ENCODE measurements around the gene CARMIL1.

Gene CARMIL1

DNA sequence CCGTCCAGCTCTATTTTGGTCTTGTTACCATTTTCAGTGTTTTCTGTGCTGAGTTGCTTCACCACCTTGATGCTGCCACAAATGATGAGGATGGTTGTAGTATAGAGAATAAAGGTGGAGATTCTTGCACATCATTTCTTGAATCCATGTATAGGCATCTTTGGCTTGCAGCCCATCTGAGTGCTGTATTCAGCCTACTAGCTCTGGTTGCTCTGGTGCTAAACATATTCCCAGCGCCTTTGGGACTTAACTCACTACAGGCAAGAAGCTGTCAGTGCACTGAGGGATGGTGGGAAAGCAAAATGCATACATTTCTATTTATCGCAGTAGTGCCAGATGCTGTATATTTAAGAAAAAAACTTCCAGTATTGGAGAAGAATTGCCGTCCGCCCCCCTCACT is 86.0 kb downstream of the CARMIL1 start:
- peaks cover 4% of the 10 kb centered on the region for H3K79me2 ChIP-seq (ENCODE audit: control insufficient read depth, insufficient read depth, low read length, poor library complexity)
- no peak overlapping the region for H2BK5ac ChIP-seq (ENCODE audit: low read depth, low read length, poor library complexity)
- H3K4ac ChIP-seq (ENCODE audit: low read depth, low read length) = no peak overlapping the region
- H3K4me2 ChIP-seq (ENCODE audit: low read length) = no peak overlapping the region
- no peak overlapping the region for H3K14ac ChIP-seq (ENCODE audit: low read length)
- no peak overlapping the region for H2AK5ac ChIP-seq (ENCODE audit: low read length)
- no peak overlapping the region for H3K27ac ChIP-seq (ENCODE audit: low read depth, low read length)
- no peaks in the 10 kb centered on the region for H3K36me3 ChIP-seq (ENCODE audit: control insufficient read depth in 1 of 2, insufficient read depth in 2 of 2, low read length in 2 of 2)
- no peak overlapping the region for H4K12ac ChIP-seq (ENCODE audit: low read depth, low read length)
- no peak overlapping the region for H2BK120ac ChIP-seq (ENCODE audit: insufficient read depth, low read length, poor library complexity)
- H3K23ac ChIP-seq (ENCODE audit: low read length) = no peak overlapping the region
- no peaks in the 10 kb centered on the region for H3K79me1 ChIP-seq (ENCODE audit: low read length)
- H4K8ac ChIP-seq (ENCODE audit: low read depth, low read length) = no peak overlapping the region
- H4K91ac ChIP-seq (ENCODE audit: low read depth, low read length) = no peak overlapping the region
- H3K27me3 ChIP-seq (ENCODE audit: insufficient read depth, low read length) = no peaks in the 10 kb centered on the region
- H2AFZ ChIP-seq (ENCODE audit: insufficient read depth, low read length, poor library complexity) = no peak overlapping the region
- H3K9ac ChIP-seq (ENCODE audit: low read length) = no peak overlapping the region
- no peaks in the 10 kb centered on the region for H3K9me3 ChIP-seq (ENCODE audit: insufficient read depth, low read depth, low read length)
- no peaks in the 10 kb centered on the region for H3K4me1 ChIP-seq (ENCODE audit: control insufficient read depth in 1 of 2, insufficient read depth in 2 of 2, low read length in 2 of 2)
- no peak overlapping the region for H3K18ac ChIP-seq (ENCODE audit: low read length)
- no peak overlapping the region for H2BK12ac ChIP-seq (ENCODE audit: low read length)
- WGBS (ENCODE audit: extremely low coverage, insufficient coverage, insufficient read length) = no CpG with 5 or more reads among the region's 5 CpGs
- no peak overlapping the region for H3K4me3 ChIP-seq (ENCODE audit: low read depth, low read length)
- DNase-seq = no peak

DNA sequence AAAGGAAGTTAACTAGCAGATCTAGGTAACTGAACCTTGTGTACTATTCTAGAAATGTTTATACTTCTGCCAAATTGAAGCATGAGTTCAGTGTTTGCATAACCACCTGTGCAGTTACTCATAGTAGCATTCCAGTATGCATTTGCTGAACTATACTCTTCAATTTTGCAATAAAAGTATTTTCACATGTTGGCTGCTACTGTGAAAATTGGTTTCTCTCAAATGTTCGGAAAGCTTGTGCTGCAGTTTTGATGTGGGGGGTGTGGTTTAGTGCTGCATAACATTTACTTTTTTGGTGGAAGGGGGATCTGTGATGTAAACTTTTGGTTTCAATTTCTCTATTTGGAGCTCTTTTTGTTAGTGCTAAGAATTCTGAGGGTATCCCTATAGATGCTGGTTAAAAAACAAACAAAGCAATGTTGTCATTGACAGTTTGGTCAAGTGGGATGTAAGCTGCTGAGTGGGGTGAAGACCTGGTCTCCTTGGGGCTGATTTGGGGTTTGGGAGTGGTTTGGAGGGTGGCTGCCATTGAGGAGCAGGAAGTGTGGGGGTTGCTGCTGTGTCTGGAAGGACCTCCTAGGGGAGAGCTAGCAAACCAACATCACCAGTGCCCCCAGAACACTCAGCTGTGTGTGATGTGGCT is 87.8 kb downstream of the CARMIL1 start:
- Histone ChIP-seq H3K9ac (ENCODE audit: low read length) (no peak overlapping the region), H3K36me3 (ENCODE audit: control insufficient read depth in 1 of 2, insufficient read depth in 2 of 2, low read length in 2 of 2) (no peaks in the 10 kb centered on the region), H3K18ac (ENCODE audit: low read length) (no peak overlapping the region), H3K27me3 (ENCODE audit: insufficient read depth, low read length) (no peaks in the 10 kb centered on the region), H3K4me2 (ENCODE audit: low read length) (no peak overlapping the region), H3K79me2 (ENCODE audit: control insufficient read depth, insufficient read depth, low read length, poor library complexity) (peaks cover 4% of the 10 kb centered on the region), H3K23ac (ENCODE audit: low read length) (no peak overlapping the region), H3K4me1 (ENCODE audit: control insufficient read depth in 1 of 2, insufficient read depth in 2 of 2, low read length in 2 of 2) (no peaks in the 10 kb centered on the region), H4K12ac (ENCODE audit: low read depth, low read length) (no peak overlapping the region), H4K91ac (ENCODE audit: low read depth, low read length) (no peak overlapping the region), H3K9me3 (ENCODE audit: insufficient read depth, low read depth, low read length) (no peaks in the 10 kb centered on the region), H2BK120ac (ENCODE audit: insufficient read depth, low read length, poor library complexity) (no peak overlapping the region), H2BK5ac (ENCODE audit: low read depth, low read length, poor library complexity) (no peak overlapping the region), H2AK5ac (ENCODE audit: low read length) (no peak overlapping the region), H3K4me3 (ENCODE audit: low read depth, low read length) (no peak overlapping the region), H3K4ac (ENCODE audit: low read depth, low read length) (no peak overlapping the region), H3K79me1 (ENCODE audit: low read length) (no peaks in the 10 kb centered on the region), H2BK12ac (ENCODE audit: low read length) (no peak overlapping the region), H3K14ac (ENCODE audit: low read length) (no peak overlapping the region), H3K27ac (ENCODE audit: low read depth, low read length) (no peak overlapping the region), H2AFZ (ENCODE audit: insufficient read depth, low read length, poor library complexity) (no peak overlapping the region), H4K8ac (ENCODE audit: low read depth, low read length) (no peak overlapping the region)
- DNase-seq = peak in 1 of 2 donors; percentile 5
- no CpG with 5 or more reads among the region's 1 CpG for WGBS (ENCODE audit: extremely low coverage, insufficient coverage, insufficient read length)

DNA sequence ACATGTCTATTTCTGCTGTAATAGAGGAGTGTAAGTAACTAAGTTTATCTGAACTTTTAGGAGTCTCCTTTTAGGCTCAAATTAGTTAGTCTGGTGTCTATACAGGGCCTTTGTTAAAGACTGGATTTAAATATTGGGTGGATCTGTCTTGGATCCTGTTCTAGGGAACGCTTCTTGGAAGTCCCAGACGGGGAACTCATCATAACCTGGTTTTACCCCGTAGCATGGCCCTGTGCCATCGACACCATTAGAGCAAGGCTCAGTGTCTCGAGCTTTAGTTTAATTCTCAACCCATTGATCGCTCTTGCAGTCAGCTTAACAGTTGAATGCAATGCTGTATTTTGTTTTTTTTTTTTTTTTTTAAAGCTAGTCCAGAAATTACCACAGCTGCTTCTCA is 89.9 kb downstream of the CARMIL1 start:
- no peaks in the 10 kb centered on the region for H3K9me3 ChIP-seq (ENCODE audit: insufficient read depth, low read depth, low read length)
- H2BK120ac ChIP-seq (ENCODE audit: insufficient read depth, low read length, poor library complexity) = no peak overlapping the region
- H2AK5ac ChIP-seq (ENCODE audit: low read length) = no peak overlapping the region
- no peak overlapping the region for H3K4me2 ChIP-seq (ENCODE audit: low read length)
- no peaks in the 10 kb centered on the region for H3K4me1 ChIP-seq (ENCODE audit: control insufficient read depth in 1 of 2, insufficient read depth in 2 of 2, low read length in 2 of 2)
- H2AFZ ChIP-seq (ENCODE audit: insufficient read depth, low read length, poor library complexity) = no peak overlapping the region
- WGBS (ENCODE audit: extremely low coverage, insufficient coverage, insufficient read length) = no CpG with 5 or more reads among the region's 6 CpGs
- H2BK12ac ChIP-seq (ENCODE audit: low read length) = no peak overlapping the region
- DNase-seq = no peak
- H3K9ac ChIP-seq (ENCODE audit: low read length) = no peak overlapping the region
- H3K79me2 ChIP-seq (ENCODE audit: control insufficient read depth, insufficient read depth, low read length, poor library complexity) = peaks cover 4% of the 10 kb centered on the region
- no peaks in the 10 kb centered on the region for H3K36me3 ChIP-seq (ENCODE audit: control insufficient read depth in 1 of 2, insufficient read depth in 2 of 2, low read length in 2 of 2)
- no peak overlapping the region for H3K4ac ChIP-seq (ENCODE audit: low read depth, low read length)
- H3K27me3 ChIP-seq (ENCODE audit: insufficient read depth, low read length) = no peaks in the 10 kb centered on the region
- H2BK5ac ChIP-seq (ENCODE audit: low read depth, low read length, poor library complexity) = no peak overlapping the region
- H3K27ac ChIP-seq (ENCODE audit: low read depth, low read length) = no peak overlapping the region
- H3K23ac ChIP-seq (ENCODE audit: low read length) = no peak overlapping the region
- no peak overlapping the region for H4K12ac ChIP-seq (ENCODE audit: low read depth, low read length)
- H3K79me1 ChIP-seq (ENCODE audit: low read length) = no peaks in the 10 kb centered on the region
- H4K8ac ChIP-seq (ENCODE audit: low read depth, low read length) = no peak overlapping the region
- H3K14ac ChIP-seq (ENCODE audit: low read length) = no peak overlapping the region
- no peak overlapping the region for H3K18ac ChIP-seq (ENCODE audit: low read length)
- H4K91ac ChIP-seq (ENCODE audit: low read depth, low read length) = no peak overlapping the region
- H3K4me3 ChIP-seq (ENCODE audit: low read depth, low read length) = no peak overlapping the region

DNA sequence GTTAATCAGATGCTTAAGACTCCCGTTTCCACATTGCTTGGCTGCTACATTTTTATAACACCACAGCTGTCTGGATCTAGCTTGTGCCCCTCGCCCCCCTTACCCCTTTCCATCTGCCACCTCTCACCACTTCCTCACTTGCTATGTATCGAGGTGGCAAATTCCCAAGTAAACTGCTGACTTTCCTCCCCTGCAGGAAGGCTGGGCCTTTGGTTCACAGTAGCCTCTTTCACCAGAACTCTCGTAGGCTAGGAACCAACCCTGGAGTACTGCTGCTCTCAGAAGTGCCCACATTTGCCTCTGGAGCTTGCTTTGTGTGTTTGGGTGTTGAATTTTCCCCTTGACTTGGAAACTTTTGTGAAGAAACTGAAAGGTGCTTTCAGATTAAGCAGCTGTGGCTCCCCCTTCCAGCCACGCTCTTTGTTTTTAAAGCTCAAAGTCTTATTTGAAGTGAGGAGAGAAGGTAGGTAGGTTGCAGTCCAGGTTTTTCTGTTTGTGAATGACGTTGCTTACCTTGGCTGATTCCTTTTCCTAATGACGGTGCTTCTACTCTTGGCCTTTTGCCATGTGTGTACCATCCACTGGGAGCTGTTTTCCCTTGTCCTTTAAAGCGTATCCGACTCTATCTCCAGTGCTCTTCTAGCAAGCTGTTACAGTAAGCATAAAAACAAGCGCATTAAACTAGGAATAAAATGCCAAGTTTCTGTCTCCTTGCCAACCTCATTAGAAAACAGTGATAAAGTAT is 90.4 kb downstream of the CARMIL1 start:
- WGBS (ENCODE audit: extremely low coverage, insufficient coverage, insufficient read length) = no CpG with 5 or more reads among the region's 10 CpGs
- H3K4me1 ChIP-seq (ENCODE audit: control insufficient read depth in 1 of 2, insufficient read depth in 2 of 2, low read length in 2 of 2) = no peaks in the 10 kb centered on the region
- H3K9me3 ChIP-seq (ENCODE audit: insufficient read depth, low read depth, low read length) = no peaks in the 10 kb centered on the region
- peaks cover 4% of the 10 kb centered on the region for H3K79me2 ChIP-seq (ENCODE audit: control insufficient read depth, insufficient read depth, low read length, poor library complexity)
- no peak overlapping the region for H3K4me3 ChIP-seq (ENCODE audit: low read depth, low read length)
- H3K4ac ChIP-seq (ENCODE audit: low read depth, low read length) = peak overlapping the region; percentile 57
- H3K14ac ChIP-seq (ENCODE audit: low read length) = no peak overlapping the region
- no peak overlapping the region for H2AFZ ChIP-seq (ENCODE audit: insufficient read depth, low read length, poor library complexity)
- no peaks in the 10 kb centered on the region for H3K36me3 ChIP-seq (ENCODE audit: control insufficient read depth in 1 of 2, insufficient read depth in 2 of 2, low read length in 2 of 2)
- H3K27ac ChIP-seq (ENCODE audit: low read depth, low read length) = no peak overlapping the region
- no peak overlapping the region for H4K8ac ChIP-seq (ENCODE audit: low read depth, low read length)
- H4K12ac ChIP-seq (ENCODE audit: low read depth, low read length) = no peak overlapping the region
- H4K91ac ChIP-seq (ENCODE audit: low read depth, low read length) = no peak overlapping the region
- DNase-seq = no peak
- no peak overlapping the region for H2BK5ac ChIP-seq (ENCODE audit: low read depth, low read length, poor library complexity)
- no peak overlapping the region for H2BK120ac ChIP-seq (ENCODE audit: insufficient read depth, low read length, poor library complexity)
- H3K18ac ChIP-seq (ENCODE audit: low read length) = no peak overlapping the region
- no peak overlapping the region for H3K9ac ChIP-seq (ENCODE audit: low read length)
- no peaks in the 10 kb centered on the region for H3K27me3 ChIP-seq (ENCODE audit: insufficient read depth, low read length)
- H3K23ac ChIP-seq (ENCODE audit: low read length) = no peak overlapping the region
- no peak overlapping the region for H2AK5ac ChIP-seq (ENCODE audit: low read length)
- no peak overlapping the region for H2BK12ac ChIP-seq (ENCODE audit: low read length)
- no peak overlapping the region for H3K4me2 ChIP-seq (ENCODE audit: low read length)
- no peaks in the 10 kb centered on the region for H3K79me1 ChIP-seq (ENCODE audit: low read length)
